ENCODE measurements around the gene ADH1B. TPM values are rescaled to one million over a fixed set of nuclear protein-coding genes. Genes with fewer than 3 reads are reported as not detected.

Gene ADH1B
- total RNA-seq, 1 experiment from 2014 or later, result not detected

- peak; percentile 67 to 75 for DNase-seq
- no peak overlapping the region for H3K27ac ChIP-seq
- no peak overlapping the region for H3K4me3 ChIP-seq
- no peaks in the 10 kb centered on the region for H3K27me3 ChIP-seq
- H3K36me3 ChIP-seq, result no peaks in the 10 kb centered on the region
- no peaks in the 10 kb centered on the region for H3K9me3 ChIP-seq (replicated peaks)
- H3K4me1 ChIP-seq, result peaks cover 2% of the 10 kb centered on the region
Measured at GRCh38 chr4:99300934-99301333, 20.3 kb downstream of the ADH1B start.

GRCh38 chr4:99293357-99293756 is 27.8 kb downstream of the ADH1B start:
- Histone ChIP-seq H3K4me3 (no peak overlapping the region), H3K36me3 (no peaks in the 10 kb centered on the region)
- peak in 1 of 2 experiments; percentile 23 for DNase-seq

GRCh38 chr4:99290848-99291786 is 30.1 kb downstream of the ADH1B start, which contains the start of gene ADH1A:
ADH1A (minus strand) TSS chr4:99290985; CDS start chr4:99290914, 71 bp downstream.
- no peaks in the 10 kb centered on the region for H3K9me3 ChIP-seq (replicated peaks)
- H3K27ac ChIP-seq, result no peak within 1 kb of the TSS
- H3K36me3 ChIP-seq, result no peaks in the 10 kb centered on the region
- no peak for DNase-seq
- H3K4me1 ChIP-seq, result no peaks in the 10 kb centered on the region
- H3K4me3 ChIP-seq, result no peak within 1 kb of the TSS
- no peaks in the 10 kb centered on the region for H3K27me3 ChIP-seq

More at GRCh38 chr4:99293357-99293756, 27.8 kb downstream of the ADH1B start:
- no peaks in the 10 kb centered on the region for H3K9me3 ChIP-seq (replicated peaks)
- H3K4me1 ChIP-seq, result no peaks in the 10 kb centered on the region
- no peaks in the 10 kb centered on the region for H3K27me3 ChIP-seq
- H3K27ac ChIP-seq, result no peak overlapping the region

- Histone ChIP-seq H3K36me3 (no peaks in the 10 kb centered on the region), H3K4me1 (no peaks in the 10 kb centered on the region), H3K9me3 (replicated peaks) (no peaks in the 10 kb centered on the region), H3K27me3 (no peaks in the 10 kb centered on the region), H3K4me3 (no peak overlapping the region), H3K27ac (no peak overlapping the region)
- no peak for DNase-seq
Measured at GRCh38 chr4:99285387-99285786, 35.8 kb downstream of the ADH1B start.

- DNase-seq, result no peak
- Histone ChIP-seq H3K27me3 (no peaks in the 10 kb centered on the region), H3K4me1 (no peaks in the 10 kb centered on the region), H3K9me3 (replicated peaks) (no peaks in the 10 kb centered on the region), H3K27ac (no peak overlapping the region), H3K4me3 (no peak overlapping the region), H3K36me3 (no peaks in the 10 kb centered on the region)
Measured at GRCh38 chr4:99282731-99283130, 38.5 kb downstream of the ADH1B start.

GRCh38 chr4:99281261-99281660 is 39.9 kb downstream of the ADH1B start:
- Histone ChIP-seq H3K4me3 (no peak overlapping the region), H3K36me3 (no peaks in the 10 kb centered on the region), H3K4me1 (no peaks in the 10 kb centered on the region), H3K27me3 (no peaks in the 10 kb centered on the region), H3K27ac (no peak overlapping the region), H3K9me3 (replicated peaks) (no peaks in the 10 kb centered on the region)
- no peak for DNase-seq

GRCh38 chr4:99276417-99276816 is 44.8 kb downstream of the ADH1B start:
- Histone ChIP-seq H3K4me1 (no peaks in the 10 kb centered on the region), H3K27ac (no peak overlapping the region), H3K27me3 (no peaks in the 10 kb centered on the region), H3K9me3 (replicated peaks) (no peaks in the 10 kb centered on the region), H3K36me3 (no peaks in the 10 kb centered on the region), H3K4me3 (no peak overlapping the region)
- DNase-seq, result no peak

- Histone ChIP-seq H3K9me3 (replicated peaks) (no peaks in the 10 kb centered on the region), H3K27me3 (no peaks in the 10 kb centered on the region), H3K36me3 (no peaks in the 10 kb centered on the region), H3K4me1 (no peaks in the 10 kb centered on the region), H3K27ac (no peak overlapping the region), H3K4me3 (no peak overlapping the region)
- DNase-seq, result no peak
Measured at GRCh38 chr4:99275885-99276284, 45.3 kb downstream of the ADH1B start.

- DNase-seq, result no peak
- no peaks in the 10 kb centered on the region for H3K4me1 ChIP-seq
- no peaks in the 10 kb centered on the region for H3K9me3 ChIP-seq (replicated peaks)
- H3K4me3 ChIP-seq, result no peak overlapping the region
- no peaks in the 10 kb centered on the region for H3K27me3 ChIP-seq
- H3K36me3 ChIP-seq, result no peaks in the 10 kb centered on the region
- no peak overlapping the region for H3K27ac ChIP-seq
Measured at GRCh38 chr4:99275050-99275449, 46.2 kb downstream of the ADH1B start.

GRCh38 chr4:99273704-99274103 is 47.5 kb downstream of the ADH1B start:
- no peak for DNase-seq
- H3K27me3 ChIP-seq, result no peaks in the 10 kb centered on the region
- no peak overlapping the region for H3K4me3 ChIP-seq
- no peak overlapping the region for H3K27ac ChIP-seq
- no peaks in the 10 kb centered on the region for H3K9me3 ChIP-seq (replicated peaks)
- H3K4me1 ChIP-seq, result no peaks in the 10 kb centered on the region
- no peaks in the 10 kb centered on the region for H3K36me3 ChIP-seq

GRCh38 chr4:99264927-99265326 is 56.3 kb downstream of the ADH1B start:
- H3K36me3 ChIP-seq, result no peaks in the 10 kb centered on the region
- DNase-seq, result no peak
- no peak overlapping the region for H3K27ac ChIP-seq
- no peaks in the 10 kb centered on the region for H3K9me3 ChIP-seq (replicated peaks)
- no peaks in the 10 kb centered on the region for H3K4me1 ChIP-seq
- H3K4me3 ChIP-seq, result no peak overlapping the region
- H3K27me3 ChIP-seq, result no peaks in the 10 kb centered on the region

Other genes with a start within 250 kb of the ADH1B start
- 91.7 and 93.2 TPM in 2 replicates for gene ADH5, start 232.6 kb downstream of the ADH1B start, total RNA-seq (2014; rRNA removed; shearing (Covaris generic))
- not detected in 2 replicates for gene ADH4, start 177.1 kb downstream of the ADH1B start, total RNA-seq (2014; rRNA removed; shearing (Covaris generic))
- gene ADH6, start 102.2 kb downstream of the ADH1B start, total RNA-seq (2014; rRNA removed; shearing (Covaris generic)), result not detected in 2 replicates
- gene ADH1A, start 30.4 kb downstream of the ADH1B start, total RNA-seq (2014; rRNA removed; shearing (Covaris generic)), result not detected in 2 replicates
- not detected in 2 replicates for gene ADH1C, start 31.3 kb upstream of the ADH1B start, total RNA-seq (2014; rRNA removed; shearing (Covaris generic))
- gene ADH7, start 113.9 kb upstream of the ADH1B start, total RNA-seq (2014; rRNA removed; shearing (Covaris generic)), result not detected in 2 replicates
- gene C4orf17, start 189.6 kb upstream of the ADH1B start, total RNA-seq (2014; rRNA removed; shearing (Covaris generic)), result not detected in 2 replicates
- 8.8 and 8.9 TPM in 2 replicates for gene TRMT10A, start 242.6 kb upstream of the ADH1B start, total RNA-seq (2014; rRNA removed; shearing (Covaris generic))

Data from SJCRH30 (cell line).